ENCODE data around the gene MOV10L1.

- no peak for TF ChIP-seq CTCF (IDR thresholded peaks at IDR 0.05)
- TF ChIP-seq POLR2AphosphoS5 (IDR thresholded peaks at IDR 0.05), result no peak
- no peak for TF ChIP-seq EP300 (IDR thresholded peaks at IDR 0.05)
Observed at GRCh38 chr22:50091092-50091768, 1.4 kb downstream of the MOV10L1 start.

All from suprapubic skin (tissue), 4 donors.